IMR-90 (cell line): ENCODE results near the gene PRKN. TPM values are rescaled to one million over a fixed set of nuclear protein-coding genes. Genes with fewer than 3 reads are reported as not detected.

Experiments
- ATAC-seq: fragments of 200-7000 bp; cut with Tn5 transposase; 2 replicates; pipeline ENCODE4 v1.9.1; 2020; ENCODE audit warnings: low read depth, mild to moderate bottlenecking, moderate library complexity
- BruUV-seq: library from RNA; stranded (reverse); fragments of 400-500 nt; replicated peaks from 2 replicates; lab custom pipeline; 2021; lab: Mats Ljungman, UMichigan
- CTCF ChIA-PET: fragments of 300-600 bp; formaldehyde crosslinking; extraction: SDS; loops from one replicate; lab custom pipeline; 2021; ENCODE audit warnings: antibody characterized with exemption; lab: Yijun Ruan, JAX
- POLR2A ChIA-PET: fragments of 300-600 bp; sonication (Branson Sonifier 250); formaldehyde crosslinking; loops from one replicate; lab custom pipeline; 2022; ENCODE audit warnings: antibody characterized with exemption; ENCODE audit not compliant: unreplicated experiment; lab: Charles Lee
- DNase-seq: peaks from one replicate; pipeline ENCODE4 v3.0.0; 2013
- H2AFZ ChIP-seq: replicated peaks from 2 replicates; pipeline ENCODE3; 2013; ENCODE audit warnings: low read length, mild to moderate bottlenecking; ENCODE audit not compliant: poor library complexity
- H2AK5ac ChIP-seq: 2 replicates; pipeline ENCODE4 v1.6.1; 2013; ENCODE audit warnings: low read depth, low read length, inconsistent platforms
- H2AK9ac ChIP-seq: replicated peaks from 2 replicates; pipeline ENCODE3; 2013; ENCODE audit warnings: mild to moderate bottlenecking, low read depth, low read length, moderate library complexity; ENCODE audit not compliant: poor library complexity
- H2BK120ac ChIP-seq: 2 replicates; pipeline ENCODE4 v1.6.1; 2013; ENCODE audit warnings: low read depth, low read length, inconsistent platforms
- H2BK15ac ChIP-seq: 3 replicates; pipeline ENCODE4 v1.6.1; 2013; ENCODE audit warnings: low read depth, low read length, inconsistent platforms
- H2BK20ac ChIP-seq: 2 replicates; pipeline ENCODE4 v1.6.1; 2013; ENCODE audit warnings: low read depth, mild to moderate bottlenecking, inconsistent platforms, low read length, moderate library complexity
- H2BK5ac ChIP-seq: 2 replicates; pipeline ENCODE4 v1.6.1; 2013; ENCODE audit warnings: mild to moderate bottlenecking, low read depth, low read length, inconsistent platforms; ENCODE audit not compliant: poor library complexity, severe bottlenecking
- H3K14ac ChIP-seq: replicated peaks from 2 replicates; pipeline ENCODE4 v1.6.1; 2013; ENCODE audit warnings: low read depth, low read length, inconsistent platforms
- H3K18ac ChIP-seq: 2 replicates; pipeline ENCODE4 v1.6.1; 2013; ENCODE audit warnings: low read depth, low read length, control low read depth
- H3K23ac ChIP-seq: 2 replicates; pipeline ENCODE4 v1.6.1; 2013; ENCODE audit warnings: low read depth, low read length, inconsistent platforms
- H3K27ac ChIP-seq: 2 replicates; pipeline ENCODE4 v1.5.1; 2013; ENCODE audit warnings: mild to moderate bottlenecking, control low read depth, low read length; ENCODE audit not compliant: insufficient read depth
- H3K27me3 ChIP-seq: 2 replicates; pipeline ENCODE4 v1.6.1; 2013; ENCODE audit warnings: low read length; ENCODE audit not compliant: control insufficient read depth, insufficient read depth
- H3K36me3 ChIP-seq: 2 replicates; pipeline ENCODE4 v1.6.1; 2013; ENCODE audit warnings: low read length, mixed read lengths; ENCODE audit not compliant: control insufficient read depth, insufficient read depth
- H3K4ac ChIP-seq: 2 replicates; pipeline ENCODE4 v1.6.1; 2013; ENCODE audit warnings: low read depth, low read length, inconsistent platforms
- H3K4me1 ChIP-seq: 2 replicates; pipeline ENCODE4 v1.6.1; 2013; ENCODE audit warnings: low read length, mixed read lengths; ENCODE audit not compliant: control insufficient read depth, insufficient read depth
- H3K4me2 ChIP-seq: 2 replicates; pipeline ENCODE4 v1.6.1; 2013; ENCODE audit warnings: low read depth, mild to moderate bottlenecking, control low read depth, low read length, moderate library complexity
- H3K4me3 ChIP-seq: 2 replicates; pipeline ENCODE4 v1.5.1; 2013; ENCODE audit warnings: low read depth, mild to moderate bottlenecking, control low read depth, low read length, moderate library complexity; ENCODE audit not compliant: insufficient read depth
- H3K56ac ChIP-seq: 2 replicates; pipeline ENCODE4 v1.6.1; 2013; ENCODE audit warnings: low read length, inconsistent platforms; ENCODE audit not compliant: insufficient read depth; ENCODE audit errors: extremely low read depth
- H3K79me1 ChIP-seq, 2 experiments: 2 replicates each; pipeline ENCODE4 v1.6.1; 2013; ENCODE audit warnings: low read length in 2 of 2, inconsistent platforms in 1 of 2, low read depth in 1 of 2
- H3K9ac ChIP-seq: 2 replicates; pipeline ENCODE4 v1.6.1; 2013; ENCODE audit warnings: low read depth, low read length, control low read depth
- H3K9me1 ChIP-seq: 2 replicates; pipeline ENCODE4 v1.6.1; 2013; ENCODE audit warnings: low read length, inconsistent platforms; ENCODE audit not compliant: insufficient read depth
- H3K9me3 ChIP-seq: 2 replicates; pipeline ENCODE4 v1.6.1; 2013; ENCODE audit warnings: low read length; ENCODE audit not compliant: control insufficient read depth, insufficient read depth
- H4K20me1 ChIP-seq: 2 replicates; pipeline ENCODE4 v1.6.1; 2013; ENCODE audit warnings: low read length, inconsistent platforms; ENCODE audit not compliant: insufficient read depth
- H4K5ac ChIP-seq: 2 replicates; pipeline ENCODE4 v1.6.1; 2013; ENCODE audit warnings: mild to moderate bottlenecking, low read depth, low read length, control low read depth
- H4K8ac ChIP-seq, 2 experiments: 2 replicates each; pipeline ENCODE4 v1.6.1; 2013; ENCODE audit warnings: low read depth in 2 of 2, low read length in 2 of 2, control low read depth in 1 of 2, inconsistent platforms in 1 of 2
- H4K91ac ChIP-seq: 2 replicates; pipeline ENCODE4 v1.6.1; 2013; ENCODE audit warnings: low read depth, low read length, inconsistent platforms; ENCODE audit not compliant: insufficient read depth
- BHLHE40 ChIP-seq: fragments of 150-350 bp; IDR thresholded peaks from 2 replicates; pipeline ENCODE4 v1.6.1; 2016; ENCODE audit warnings: mild to moderate bottlenecking, low read depth, low read length
- CHD1 ChIP-seq: IDR thresholded peaks from 2 replicates; pipeline ENCODE4 v1.6.1; 2012; ENCODE audit warnings: low read depth, low read length, improper control_type of control experiment
- ELK1 ChIP-seq: fragments of 150-350 bp; IDR thresholded peaks from 2 replicates; pipeline ENCODE4 v1.6.1; 2016; ENCODE audit warnings: low read depth, mild to moderate bottlenecking, low read length, moderate library complexity, borderline replicate concordance
- FOS ChIP-seq: fragments of 150-350 bp; IDR thresholded peaks from 2 replicates; pipeline ENCODE4 v1.6.1; 2016; ENCODE audit warnings: low read depth, low read length
- MAZ ChIP-seq: IDR thresholded peaks from 2 replicates; pipeline ENCODE4 v1.6.1; 2012; ENCODE audit warnings: low read depth, mild to moderate bottlenecking, low read length, improper control_type of control experiment, moderate library complexity, borderline replicate concordance
- MXI1 ChIP-seq: IDR thresholded peaks from 2 replicates; pipeline ENCODE4 v1.6.1; 2012; ENCODE audit warnings: low read depth, mild to moderate bottlenecking, low read length, moderate library complexity, borderline replicate concordance
- NFE2L2 ChIP-seq: fragments of 150-350 bp; IDR thresholded peaks from 2 replicates; pipeline ENCODE4 v1.6.1; 2016; ENCODE audit warnings: low read depth, mild to moderate bottlenecking, low read length
- POLR2A ChIP-seq: IDR thresholded peaks from 2 replicates; pipeline ENCODE4 v1.6.1; 2012; ENCODE audit warnings: mild to moderate bottlenecking, low read depth, low read length
- RAD21 ChIP-seq: IDR thresholded peaks from 2 replicates; pipeline ENCODE4 v1.6.1; 2012; ENCODE audit warnings: low read length, improper control_type of control experiment
- RFX5 ChIP-seq: IDR thresholded peaks from 2 replicates; pipeline ENCODE4 v1.8.0; 2012; ENCODE audit warnings: low read depth, mild to moderate bottlenecking, low read length, moderate library complexity
- WGBS, 2 experiments: methylation state at CpG; one replicate each; pipeline versions ENCODE4 v1.1.5 to v1.1.7; 2013; ENCODE audit warnings: missing lambda C conversion rate in 2 of 2; ENCODE audit not compliant: insufficient read length in 1 of 2; ENCODE audit errors: extremely low coverage in 2 of 2; 5-methylcytosine and 5-hydroxymethylcytosine counted together
- dilution Hi-C: fragments of 300-500 bp; cut with HindIII; formaldehyde crosslinking; loops from one replicate; pipeline ENCODE4 v1.14.3; 2018; ENCODE audit warnings: low sequenced_read_pairs; ENCODE audit not compliant: unreplicated experiment
- in situ Hi-C: fragments of 300-500 bp; cut with MboI; formaldehyde crosslinking; loops from 3 replicates; pipeline ENCODE4 v1.14.3; 2019; ENCODE audit warnings: low sequenced_read_pairs, inconsistent platforms, mixed read lengths
- intact Hi-C: fragments of 100-400 bp; cut with micrococcal nuclease; formaldehyde crosslinking; loops from 2 replicates; pipeline ENCODE4 v1.10.0; 2022
- polyA plus RNA-seq, 3 experiments: library from polyadenylated mRNA; depleted of rRNA; stranded (reverse); fragments of >200 nt; gene quantifications; 2 replicates each; pipeline ENCODE4 v1.2.3, GENCODE V29; 2012; ENCODE audit warnings: low replicate concordance in 1 of 3
- total RNA-seq: library from RNA; depleted of rRNA; stranded (reverse); fragments of >200 nt; gene quantifications from 2 replicates; pipeline ENCODE4 v1.2.3, GENCODE V29; 2012

PRKN gene
- total and polyA plus RNA-seq, 2 of the 4 experiments (the other 2 are of a cell fraction): 0.15 to 0.18 TPM

- H4K91ac ChIP-seq: no peak overlapping the region
- POLR2A ChIA-PET: no interaction called here
- CTCF ChIA-PET: interaction anchor here (0.6 kb wide), 1 partner anchor 76 kb away, joined by 3 read pairs; no protein-coding TSS in a partner anchor
These were observed 1233.0 kb downstream of the PRKN start for GRCh38 chr6:161494566-161494965.

More at GRCh38 chr6:161494566-161494965, 1233.0 kb downstream of the PRKN start:
- no peak overlapping the region for H2BK120ac ChIP-seq
- H3K27ac ChIP-seq: no peak overlapping the region
- dilution Hi-C loops: no loop called here
- no peak overlapping the region for H2BK15ac ChIP-seq
- H4K8ac ChIP-seq: no peak overlapping the region
- no peak overlapping the region for H3K18ac ChIP-seq
- H4K20me1 ChIP-seq: no peaks in the 10 kb centered on the region
- ATAC-seq: no peak
- in situ Hi-C loops: no loop called here
- TF ChIP-seq FOS (no peak), MXI1 (no peak), RFX5 (no peak), ELK1 (no peak), CHD1 (no peak), RAD21 (no peak), POLR2A (no peak), MAZ (no peak), BHLHE40 (no peak), NFE2L2 (no peak)
- no peak overlapping the region for H2AK5ac ChIP-seq
- H3K4ac ChIP-seq: no peak overlapping the region
- DNase-seq: no peak
- intact Hi-C loops: no loop called here
- H2BK5ac ChIP-seq: no peak overlapping the region
- no peak overlapping the region for H2BK20ac ChIP-seq
- H3K4me2 ChIP-seq: no peak overlapping the region
- no peaks in the 10 kb centered on the region for H3K4me1 ChIP-seq
- H3K9me3 ChIP-seq: peaks cover 12% of the 10 kb centered on the region
- H3K9me1 ChIP-seq: no peaks in the 10 kb centered on the region
- no peak overlapping the region for H2AFZ ChIP-seq
- no peak overlapping the region for H4K5ac ChIP-seq
- H3K4me3 ChIP-seq: no peak overlapping the region
- H3K36me3 ChIP-seq: no peaks in the 10 kb centered on the region
- no peak overlapping the region for H3K9ac ChIP-seq
- H3K56ac ChIP-seq: no peak overlapping the region
- H3K79me1 ChIP-seq: no peaks in the 10 kb centered on the region
- 72% methylated on average over 2 of the region's 7 CpGs; no CpG with 5 or more reads in 1 of the 2 experiments for WGBS, 2 experiments
- BruUV-seq: no TSS peak
- no peak overlapping the region for H2AK9ac ChIP-seq
- no peaks in the 10 kb centered on the region for H3K27me3 ChIP-seq
- H3K23ac ChIP-seq: no peak overlapping the region
- no peak overlapping the region for H3K14ac ChIP-seq
